HG02852 (cell line): Measurements from ENCODE around the gene CREBBP.

Experiments
- ATAC-seq: cut with Tn5 transposase; IDR thresholded peaks from one replicate; pipeline ENCODE4 v1.9.1; 2021; ENCODE audit warnings: mild to moderate bottlenecking, moderate library complexity; ENCODE audit not compliant: unreplicated experiment

The CREBBP gene

DNA sequence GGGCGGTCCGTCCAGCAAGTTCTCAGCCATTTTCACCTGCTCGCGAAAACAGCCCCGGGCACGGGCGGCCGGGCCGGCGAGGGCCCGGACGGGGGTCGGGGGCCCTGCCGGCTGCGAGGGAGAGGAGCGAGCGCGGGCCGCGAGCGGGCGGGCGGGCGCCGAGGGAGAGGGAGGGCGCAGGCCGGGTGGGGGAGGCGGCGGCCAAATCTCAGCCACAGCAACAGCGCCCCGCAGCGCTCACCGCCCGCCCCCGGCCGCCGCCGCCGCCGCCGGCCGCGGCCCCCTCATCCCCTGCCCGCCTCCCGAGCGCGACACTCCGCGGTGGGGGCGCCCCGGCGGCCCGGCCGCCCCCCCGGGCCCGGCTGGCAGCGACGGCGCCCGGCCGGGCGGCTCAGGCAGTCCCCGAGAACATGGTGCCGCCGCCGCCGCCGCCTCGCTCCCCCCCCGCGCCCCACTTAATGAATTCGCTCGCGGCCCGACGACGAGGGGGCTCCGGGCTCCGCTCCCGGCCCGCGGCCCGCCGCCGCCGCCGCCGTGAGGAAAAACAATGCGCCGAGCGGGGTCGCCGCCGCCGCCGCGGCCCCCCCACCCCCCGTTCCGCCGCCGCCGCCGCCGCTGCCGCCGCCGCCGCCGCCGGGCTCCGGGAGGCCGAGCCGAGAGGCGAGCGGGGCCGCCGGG, 487 bp downstream of the CREBBP start:
- peak; percentile 52 for ATAC-seq

DNA sequence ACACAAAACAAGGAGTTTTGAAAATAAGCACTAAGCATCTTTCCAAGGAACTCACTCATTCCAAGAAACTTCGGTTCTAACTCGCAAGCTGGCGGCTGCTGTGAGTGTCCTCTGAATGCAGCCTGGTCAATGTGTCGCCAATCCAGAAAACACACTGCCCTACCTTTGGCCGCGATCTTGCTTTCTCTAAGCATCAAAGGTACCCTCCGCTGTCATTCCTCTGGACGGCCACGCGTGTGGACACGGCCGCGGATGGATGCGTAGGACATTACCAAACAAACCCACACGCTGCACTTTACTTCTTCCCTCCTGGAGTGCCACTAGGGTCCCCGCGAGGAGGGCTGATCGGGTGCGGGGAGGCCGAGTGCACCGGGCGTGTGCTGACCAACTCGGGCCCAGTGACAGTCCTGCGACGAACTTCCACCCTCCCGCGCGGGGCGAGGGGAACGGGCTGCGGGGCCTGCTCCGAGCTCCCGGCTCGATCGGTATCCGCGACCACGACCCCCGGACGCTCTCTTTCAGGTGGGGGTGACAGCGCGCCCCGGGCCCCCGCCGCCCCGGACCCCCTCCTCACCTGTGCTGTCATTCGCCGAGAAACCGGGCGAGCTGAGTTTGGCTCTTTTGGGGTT, 1.1 kb downstream of the CREBBP start:
- ATAC-seq, result no peak

DNA sequence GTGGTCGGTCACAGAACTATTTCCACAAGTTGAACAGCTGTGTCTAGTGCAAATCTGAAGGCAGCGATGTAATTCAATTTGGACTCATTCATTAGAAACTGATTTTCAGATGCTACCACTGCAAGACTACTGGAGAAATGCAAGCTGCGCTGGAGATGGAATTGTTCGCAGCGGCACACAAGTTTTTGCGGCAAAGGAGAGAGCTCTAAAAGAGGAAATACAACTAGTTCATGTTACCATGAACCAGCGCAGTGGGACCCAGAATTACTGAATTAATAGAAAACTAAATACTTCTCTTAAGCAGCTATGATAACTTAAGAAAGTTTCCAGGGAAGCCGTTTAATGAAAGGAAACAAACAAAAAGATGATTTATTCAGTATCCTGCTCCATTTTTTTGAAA, 1.9 kb downstream of the CREBBP start:
- no peak for ATAC-seq

DNA sequence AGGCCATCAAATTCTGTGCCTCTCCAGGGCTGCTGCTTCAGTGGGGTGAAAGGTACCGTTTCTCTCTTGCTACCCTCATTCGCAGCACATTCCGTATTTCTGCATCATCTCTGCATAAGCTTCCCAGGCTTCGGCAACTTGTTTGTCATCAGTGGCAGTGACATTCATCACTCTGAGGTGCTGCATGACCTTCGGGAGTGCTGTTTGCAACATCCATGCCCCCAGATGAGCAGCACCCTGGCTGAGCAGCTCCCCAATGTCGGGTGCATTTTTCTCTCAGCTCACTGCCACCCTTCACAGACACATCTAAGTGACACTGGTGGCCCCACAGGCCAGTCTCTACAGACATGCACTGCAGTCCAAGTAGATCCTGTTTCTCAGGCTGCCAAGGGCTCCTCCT, 3.8 kb downstream of the CREBBP start:
- no peak for ATAC-seq

DNA sequence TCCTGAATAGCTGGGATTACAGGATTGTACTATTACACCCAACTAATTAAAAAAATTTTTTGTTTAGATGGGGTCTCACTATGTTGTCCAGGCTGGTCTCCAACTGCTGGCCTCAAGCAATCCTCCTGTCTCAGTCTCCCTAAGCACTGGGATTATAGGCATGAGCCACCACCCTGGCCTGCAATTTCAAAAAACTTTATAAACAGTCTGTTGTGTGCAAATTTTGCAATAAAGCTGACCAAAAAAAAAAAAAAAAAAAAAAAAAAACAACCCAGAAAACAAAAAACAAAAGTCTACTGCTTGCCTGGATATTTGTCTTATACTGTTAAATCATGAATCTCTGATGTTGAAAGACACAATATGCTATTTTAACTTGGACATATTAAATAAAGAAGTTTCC, 4.4 kb downstream of the CREBBP start:
- ATAC-seq, result no peak

DNA sequence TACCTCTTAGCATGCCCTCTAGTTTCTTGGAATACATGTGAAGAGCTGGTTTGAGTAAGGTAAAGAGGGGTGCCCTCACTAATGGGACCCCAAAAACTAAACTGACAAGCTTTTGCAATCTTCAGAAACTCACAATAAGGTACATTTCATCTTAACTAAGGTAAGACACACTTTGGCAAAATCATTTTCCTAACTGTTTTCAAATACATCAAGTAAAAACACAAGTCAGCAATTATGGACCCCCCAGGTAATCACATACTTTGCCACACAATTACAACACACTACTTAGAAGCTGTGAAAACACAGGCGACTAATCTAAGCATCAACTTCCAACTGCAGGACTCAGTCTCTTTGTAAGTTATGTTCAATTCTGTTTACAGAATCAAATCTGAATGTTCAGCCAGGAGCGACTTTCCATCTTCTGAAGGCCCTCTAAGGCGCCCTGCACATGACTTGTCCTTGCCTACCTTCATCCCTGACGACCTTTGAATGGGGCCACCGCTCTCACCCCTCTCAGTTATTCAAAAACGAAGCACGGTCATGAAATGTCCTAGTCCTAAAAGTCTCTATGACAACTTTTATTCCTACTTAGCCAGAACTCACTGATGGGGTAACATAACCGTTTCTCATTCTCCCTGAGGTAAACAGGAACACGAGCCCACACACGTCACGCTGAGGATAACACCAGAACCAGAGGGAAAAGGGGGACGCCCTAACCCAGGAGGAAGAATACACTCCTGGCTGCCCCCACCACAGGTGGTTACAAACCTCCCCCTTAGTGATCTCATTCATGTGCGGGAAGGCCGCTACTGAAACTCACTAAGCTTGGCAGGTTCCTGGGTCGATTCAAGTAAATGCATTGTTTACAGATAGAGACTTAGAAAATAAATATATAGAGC, 5.5 kb downstream of the CREBBP start:
- ATAC-seq, result no peak

DNA sequence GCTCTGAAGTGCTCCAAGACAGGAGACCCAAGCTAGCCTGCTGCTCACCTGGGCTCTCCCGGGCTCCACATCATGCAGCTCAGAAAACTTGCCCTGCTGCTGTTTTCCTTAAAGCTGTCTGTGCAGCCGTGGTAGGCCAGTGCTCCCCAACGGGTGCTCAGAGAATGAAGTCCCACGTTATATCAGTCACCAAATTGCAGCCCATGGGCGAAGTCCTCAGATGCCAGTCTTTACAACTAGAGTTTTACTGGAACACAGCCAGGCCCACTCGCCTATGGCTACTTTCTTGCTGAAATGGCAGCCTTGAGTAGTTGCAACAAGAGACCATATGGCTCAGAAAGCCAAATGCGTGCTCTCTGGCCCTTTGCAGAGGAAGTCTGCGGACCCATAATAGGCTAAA, 6.3 kb downstream of the CREBBP start:
- ATAC-seq, result no peak

DNA sequence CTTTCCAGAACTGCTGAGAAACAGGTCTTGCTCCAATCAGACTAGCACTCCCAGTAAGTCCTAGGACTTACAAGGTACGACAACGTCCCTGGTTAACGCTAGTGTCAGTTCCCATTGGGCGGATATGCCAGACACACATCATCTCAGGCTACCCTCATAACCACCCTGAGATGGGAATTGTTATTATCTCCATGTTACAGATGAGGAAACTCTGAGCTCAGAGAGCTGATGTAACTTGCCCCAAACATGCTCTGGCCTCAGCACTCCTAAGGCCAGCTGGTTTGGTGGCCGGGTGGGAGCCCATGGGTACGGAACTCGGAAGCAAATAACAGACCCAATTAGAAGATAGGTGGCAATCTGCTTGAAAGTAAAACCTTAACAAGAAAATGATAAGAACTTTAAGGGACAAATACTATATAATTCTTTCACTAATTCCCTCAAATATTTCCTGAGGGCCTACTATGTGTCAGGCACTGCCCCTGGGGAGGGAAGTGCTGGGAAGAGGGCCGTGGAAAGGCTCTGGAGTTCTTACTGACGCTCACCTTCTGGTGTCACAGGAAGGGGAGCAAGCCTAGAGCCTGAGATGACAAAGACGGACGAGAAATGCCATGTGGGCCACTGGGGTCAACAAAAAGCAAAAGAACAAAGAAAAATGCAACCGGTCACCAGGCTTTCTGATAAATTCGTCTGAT, 6.9 kb downstream of the CREBBP start:
- ATAC-seq, result no peak

DNA sequence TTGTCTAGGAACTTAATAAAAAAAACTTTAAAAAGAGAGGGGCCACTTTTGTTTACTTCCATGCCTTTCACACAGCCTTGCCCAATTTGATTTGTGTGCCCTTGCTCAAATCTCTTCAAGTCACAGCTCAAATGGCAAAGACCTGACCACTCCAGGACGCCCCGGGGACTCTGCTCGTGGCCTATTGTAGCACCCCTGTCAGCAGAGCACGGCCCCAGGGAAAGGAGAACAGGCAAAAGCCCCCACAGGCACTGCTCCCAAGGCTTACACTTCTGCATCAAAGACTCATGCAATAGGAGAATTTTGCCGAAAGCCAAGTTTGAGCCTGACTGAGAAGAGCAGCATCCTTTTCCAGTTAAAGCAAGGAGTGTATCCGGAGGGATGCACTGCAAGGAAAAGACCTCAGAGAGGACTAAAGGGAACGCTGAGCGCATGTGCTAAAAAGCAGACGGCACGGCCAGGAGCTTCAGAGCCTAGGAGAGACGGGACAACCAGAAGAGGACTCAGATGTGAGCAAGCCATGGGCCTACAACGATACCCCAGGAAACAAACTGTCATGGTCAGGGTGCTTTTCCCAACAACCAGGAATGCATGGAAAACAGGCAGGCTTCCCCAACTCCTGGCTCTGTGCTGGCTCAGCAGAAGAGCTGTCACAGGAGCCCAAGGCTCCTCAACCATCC, 8.2 kb downstream of the CREBBP start:
- ATAC-seq, result no peak

DNA sequence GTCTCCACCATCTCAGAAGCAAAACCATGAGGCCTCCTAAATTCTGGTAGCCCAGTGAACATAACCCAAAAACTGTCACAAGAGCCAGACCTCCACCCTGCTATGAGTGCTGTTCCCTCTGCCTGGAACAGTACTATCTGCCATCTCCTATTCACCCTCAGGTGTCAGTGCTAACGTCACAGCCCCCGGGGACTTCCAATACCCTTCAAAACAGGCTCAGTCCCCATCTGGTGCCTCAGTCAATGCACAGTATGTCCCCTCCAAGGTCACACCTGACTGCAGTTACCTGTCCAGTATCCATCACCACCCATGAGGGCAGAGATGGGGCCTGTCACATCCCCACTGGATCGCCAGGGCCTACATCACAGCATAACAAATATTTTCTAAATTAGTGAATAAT, 11.5 kb downstream of the CREBBP start:
- ATAC-seq, result no peak

DNA sequence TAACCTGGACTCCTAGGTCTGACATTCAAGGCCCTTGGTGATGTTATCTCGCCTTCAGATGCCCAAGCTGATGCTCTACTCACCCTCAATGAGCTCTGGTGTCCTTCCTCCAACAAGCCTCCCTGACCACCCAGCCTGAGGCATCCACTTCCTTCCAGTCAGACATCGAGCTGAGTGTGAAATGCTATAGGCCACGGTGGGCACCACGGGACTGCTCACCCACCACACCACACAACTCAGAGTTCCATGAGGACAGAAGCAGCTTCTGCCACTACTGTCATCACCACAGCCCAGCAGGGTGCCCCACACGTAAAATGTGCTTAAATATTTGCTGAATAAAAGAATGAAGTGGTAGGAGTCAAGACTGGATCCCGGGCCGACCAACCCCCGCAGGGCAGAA, 12.0 kb downstream of the CREBBP start:
- ATAC-seq, result no peak

DNA sequence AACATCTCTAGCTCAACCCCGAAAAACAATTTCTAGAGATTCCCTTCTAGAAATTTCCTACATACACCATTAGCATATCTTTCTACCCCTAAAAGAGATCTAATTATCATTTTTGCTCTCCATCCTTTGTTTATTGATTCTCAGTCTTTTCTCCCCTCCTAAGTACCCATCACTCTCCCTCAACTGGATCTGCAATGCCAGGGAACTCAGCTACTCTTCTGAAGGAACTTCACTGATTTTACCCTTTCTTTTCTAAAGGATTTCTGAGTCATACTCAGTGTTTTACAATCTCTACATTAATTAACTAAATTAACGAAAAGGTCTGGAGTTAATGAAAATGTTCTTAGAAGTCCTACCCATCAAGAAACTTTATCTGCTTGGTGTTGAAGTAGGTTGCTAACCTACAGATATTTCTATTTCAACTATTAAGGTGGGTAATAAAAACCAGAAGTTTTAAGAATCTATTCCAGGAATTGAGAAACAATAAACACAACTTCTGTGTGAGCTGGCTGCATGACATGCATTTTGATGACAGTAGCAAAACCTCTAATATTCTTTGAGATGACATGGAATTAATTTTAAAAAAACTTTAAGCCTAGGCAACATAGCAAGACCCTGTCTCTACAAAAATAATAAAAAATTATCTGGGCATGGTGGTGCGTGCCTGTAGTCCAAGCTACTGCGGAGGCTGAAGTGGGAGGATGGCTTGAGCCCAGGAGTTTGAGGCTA, 13.6 kb downstream of the CREBBP start:
- ATAC-seq, result no peak

DNA sequence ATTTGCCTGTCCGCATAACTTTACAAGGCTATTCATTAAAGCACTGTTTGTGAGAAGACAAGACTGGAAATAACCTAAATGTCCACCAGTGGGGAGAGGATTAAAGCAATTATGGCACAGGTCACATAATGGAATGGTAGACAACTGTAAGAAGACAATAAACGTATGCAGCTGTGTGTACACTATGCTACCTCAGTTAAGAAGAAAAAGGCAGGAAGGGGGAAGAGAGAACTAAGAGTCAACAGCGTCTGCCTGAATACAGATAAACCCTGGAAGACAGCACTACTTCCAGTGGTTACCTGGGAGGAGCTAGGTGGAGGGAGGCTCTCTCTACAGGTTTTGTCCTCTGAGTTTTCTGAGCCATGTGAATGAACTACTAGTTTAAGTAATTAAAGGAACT, 15.3 kb downstream of the CREBBP start:
- no peak for ATAC-seq

DNA sequence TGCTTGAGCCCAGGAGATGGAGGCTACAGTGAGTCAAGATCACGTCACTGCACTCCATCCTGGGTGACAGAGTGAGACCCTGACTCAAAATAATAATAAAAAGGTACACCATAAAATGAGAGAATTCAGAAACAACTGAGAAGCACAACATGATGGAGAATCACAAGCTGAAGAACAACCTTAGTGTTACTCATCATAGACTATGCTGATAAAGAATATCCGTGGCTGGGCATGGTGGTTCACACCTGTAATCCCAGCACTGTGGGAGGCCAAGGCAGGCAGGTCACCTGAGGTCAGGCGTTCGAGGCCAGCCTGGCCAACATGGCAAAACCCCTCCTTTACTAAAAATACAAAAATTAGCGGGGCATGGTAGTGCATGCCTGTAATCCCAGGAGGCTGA, 16.0 kb downstream of the CREBBP start:
- no peak for ATAC-seq

DNA sequence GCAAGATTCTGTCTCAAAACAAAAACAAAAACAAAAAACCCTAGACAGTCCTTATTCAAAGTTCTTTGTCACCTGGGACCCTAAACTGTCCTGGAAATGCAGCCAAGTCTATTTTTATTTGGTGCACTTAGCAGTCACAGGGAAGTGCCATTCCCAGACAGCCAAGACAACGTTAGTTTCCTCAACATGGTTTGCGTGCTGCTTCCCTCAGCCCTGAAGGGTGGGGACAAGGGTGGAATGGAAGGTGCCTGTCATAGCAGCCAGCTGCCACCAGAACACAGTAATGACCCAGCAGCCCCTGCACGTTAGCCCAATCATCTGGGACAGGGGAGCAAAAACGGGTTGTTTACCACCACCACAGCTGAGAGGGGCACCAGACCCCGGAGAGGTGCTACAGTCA, 16.9 kb downstream of the CREBBP start:
- no peak for ATAC-seq

DNA sequence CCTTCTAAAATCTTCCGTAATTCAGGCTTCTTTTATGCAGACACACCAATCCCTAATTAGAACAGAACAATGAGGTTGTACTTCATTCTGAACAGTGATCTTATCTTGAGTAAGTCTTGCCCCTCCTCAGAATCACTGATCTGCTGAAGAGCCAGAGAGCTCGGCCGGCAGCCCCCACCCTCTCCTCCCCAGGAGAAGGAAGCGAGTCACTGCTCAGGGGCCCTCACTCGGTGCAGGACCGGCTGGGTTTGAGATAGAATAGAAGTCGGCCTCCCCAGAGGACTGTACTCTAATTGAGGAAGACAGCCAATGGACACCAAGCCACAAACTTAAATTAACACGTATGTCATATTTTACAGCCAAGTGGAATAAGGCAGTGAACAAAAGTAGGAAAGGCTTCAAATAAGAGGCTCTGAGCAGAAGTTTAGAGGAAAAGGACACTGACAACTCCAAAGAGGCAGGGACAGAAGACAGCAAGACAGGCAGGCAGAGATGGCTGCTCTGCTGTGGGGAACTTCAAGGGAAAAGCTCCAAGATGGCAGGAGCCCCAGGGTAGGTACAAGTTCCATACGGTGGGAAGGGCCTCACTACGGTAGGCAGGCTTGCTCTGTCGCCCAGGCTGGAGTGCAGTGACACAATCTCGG, 18.6 kb downstream of the CREBBP start:
- no peak for ATAC-seq

DNA sequence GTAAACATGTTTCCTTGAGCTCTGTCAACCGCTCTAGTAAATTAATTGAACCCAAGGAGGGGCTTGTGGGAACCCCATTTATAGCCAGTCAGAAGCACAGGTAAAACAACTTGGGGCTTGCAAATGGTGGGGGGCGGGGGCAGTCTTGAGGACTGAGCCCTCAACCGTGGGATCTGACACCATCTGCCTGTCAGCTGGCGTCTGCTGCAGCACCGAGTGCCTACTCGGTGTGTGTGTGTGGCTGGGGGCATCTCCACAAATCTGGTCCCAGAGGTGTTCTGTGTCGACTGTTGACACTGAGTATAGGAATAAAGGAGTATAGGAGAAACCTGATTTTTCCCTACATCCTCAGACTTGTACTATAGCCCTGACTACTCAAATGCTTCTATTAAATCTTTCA, 20.6 kb downstream of the CREBBP start:
- no peak for ATAC-seq

DNA sequence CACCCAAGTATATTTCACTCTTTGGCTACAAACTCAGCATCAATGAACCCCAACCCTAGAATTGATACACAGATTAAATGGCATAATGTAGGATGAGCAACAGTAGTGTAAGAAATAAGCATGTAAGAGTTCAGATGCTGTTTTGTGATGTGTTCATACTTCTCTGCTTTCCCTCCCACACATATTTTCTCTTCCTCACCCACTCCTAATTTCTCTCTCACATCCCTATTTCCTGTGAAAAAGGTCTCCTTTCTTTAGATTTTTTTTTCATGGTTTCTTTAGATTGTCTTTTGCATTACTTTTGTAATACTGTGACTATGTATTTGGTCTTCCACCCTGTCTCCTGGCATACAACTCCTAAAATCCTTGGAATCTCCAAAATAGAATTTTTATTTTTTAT, 21.7 kb downstream of the CREBBP start:
- no peak for ATAC-seq

DNA sequence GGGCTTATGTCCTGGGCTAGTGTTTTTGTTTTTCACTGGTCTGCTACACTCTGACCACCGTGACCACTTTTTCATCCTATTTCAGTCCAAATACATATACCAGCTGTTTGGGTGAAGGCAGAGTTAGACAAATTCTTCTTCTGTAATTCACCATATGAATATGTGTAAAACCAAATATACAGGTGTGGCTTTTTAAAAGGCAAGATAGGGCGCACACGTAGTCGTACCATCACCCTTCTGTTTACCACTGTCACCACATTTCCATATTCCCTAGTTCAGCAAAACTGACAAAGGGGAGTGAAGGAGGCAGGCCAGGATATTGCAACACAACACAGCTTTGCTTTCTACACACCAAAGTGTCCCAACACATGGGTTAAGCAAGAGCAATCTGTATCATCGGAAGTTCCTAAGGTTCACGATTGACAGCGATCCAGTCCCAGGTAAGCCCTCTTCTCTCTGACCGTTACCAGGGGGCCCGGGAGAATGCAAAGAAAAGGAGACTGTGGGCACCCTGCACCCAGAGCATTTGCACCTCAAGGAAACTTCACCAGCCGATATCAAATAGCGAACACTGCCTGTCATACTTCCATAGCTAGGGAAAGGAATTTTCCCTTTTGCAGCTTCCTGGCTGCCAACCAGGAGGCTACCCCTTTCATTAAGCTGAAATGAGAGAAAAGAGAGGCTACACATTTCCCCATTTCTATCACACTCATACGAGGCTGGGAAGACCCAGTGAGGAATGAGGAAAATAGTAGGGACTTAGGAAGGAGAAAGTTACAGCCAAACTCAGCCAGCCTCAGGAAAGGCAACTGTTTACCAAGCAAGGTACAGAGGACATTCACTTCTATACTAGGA, 23.1 kb downstream of the CREBBP start:
- no peak for ATAC-seq
